HG02884 (cell line): ENCODE results near the gene IMMP2L.

Source experiments
- ATAC-seq: cut with Tn5 transposase; IDR thresholded peaks from one replicate; pipeline ENCODE4 v1.9.1; 2021; ENCODE audit warnings: mild to moderate bottlenecking, moderate library complexity; ENCODE audit not compliant: unreplicated experiment

IMMP2L gene

DNA sequence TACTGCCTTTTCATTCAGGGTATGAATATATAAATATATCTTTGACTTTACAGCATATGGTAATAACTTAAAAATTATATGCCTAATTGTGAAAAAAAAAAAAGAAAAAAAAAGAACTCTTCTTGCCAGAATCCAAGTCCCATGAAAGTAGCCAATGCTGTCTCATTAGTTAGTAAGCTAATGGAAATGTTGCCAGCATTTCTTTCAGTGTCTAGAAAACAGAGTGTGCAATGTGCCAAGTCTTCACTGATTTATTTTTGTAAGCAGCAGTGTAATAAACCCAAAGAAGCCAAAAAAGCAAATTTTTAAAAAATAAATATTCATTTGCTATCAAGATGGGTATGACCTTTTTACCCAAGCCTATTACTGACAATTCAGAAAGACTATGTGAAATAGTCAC, 502.5 kb downstream of the IMMP2L start:
- ATAC-seq, result no peak

DNA sequence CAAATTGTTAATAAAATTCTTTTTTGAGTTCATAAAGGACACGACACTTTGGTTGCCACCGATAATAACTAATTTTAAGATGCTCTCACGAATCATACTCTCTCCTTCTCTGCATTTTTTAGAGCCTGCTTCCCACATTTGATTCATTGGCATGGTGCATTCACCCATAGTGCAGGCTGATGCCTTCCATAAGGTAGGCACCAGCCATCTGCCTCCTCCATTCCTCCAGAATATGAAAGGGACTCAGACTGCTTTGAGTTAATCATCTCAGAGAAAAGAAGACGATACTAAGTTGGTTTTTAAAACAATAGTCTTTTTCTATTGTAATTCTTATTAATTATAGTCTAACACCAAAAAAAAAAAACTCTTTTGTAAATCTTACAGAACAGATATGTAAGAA, 505.2 kb downstream of the IMMP2L start:
- no peak for ATAC-seq

DNA sequence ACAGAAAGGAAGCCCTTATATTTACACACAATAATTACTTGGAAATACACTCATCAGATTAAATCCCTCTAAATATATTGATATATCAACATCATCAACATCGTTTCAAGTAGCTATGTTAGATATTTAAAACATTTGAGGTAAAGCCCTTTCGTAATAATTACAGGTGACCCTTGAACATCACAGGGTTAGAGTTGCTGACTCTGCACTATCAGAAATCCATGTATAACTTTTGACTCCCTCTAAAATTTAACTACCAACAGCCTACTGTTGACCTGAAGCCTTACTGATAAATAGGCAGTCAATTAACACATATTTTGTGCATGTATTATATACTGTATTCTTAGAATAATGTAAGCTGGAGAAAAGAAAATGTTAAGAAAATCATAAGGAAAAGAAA, 505.9 kb downstream of the IMMP2L start:
- ATAC-seq, result no peak

DNA sequence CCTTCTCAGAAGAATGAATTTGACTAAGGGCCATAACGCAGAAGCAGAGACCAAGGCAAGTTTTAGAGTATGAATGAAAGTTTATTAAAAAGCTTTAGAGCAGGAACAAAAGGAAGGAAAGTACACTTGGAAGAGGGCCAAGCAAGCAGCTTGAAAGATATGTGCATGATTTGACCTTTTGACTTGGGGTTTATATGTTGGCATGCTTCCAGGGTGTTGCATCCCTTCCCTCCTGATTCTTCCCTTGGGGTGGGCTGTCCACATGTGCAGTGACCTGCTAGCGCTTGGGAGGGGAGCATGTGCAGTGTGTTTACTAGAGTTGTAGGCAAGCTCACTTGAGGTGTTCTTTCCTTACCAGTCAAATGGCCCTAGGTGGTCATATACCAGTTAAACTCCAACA, 509.3 kb downstream of the IMMP2L start:
- ATAC-seq, result no peak

DNA sequence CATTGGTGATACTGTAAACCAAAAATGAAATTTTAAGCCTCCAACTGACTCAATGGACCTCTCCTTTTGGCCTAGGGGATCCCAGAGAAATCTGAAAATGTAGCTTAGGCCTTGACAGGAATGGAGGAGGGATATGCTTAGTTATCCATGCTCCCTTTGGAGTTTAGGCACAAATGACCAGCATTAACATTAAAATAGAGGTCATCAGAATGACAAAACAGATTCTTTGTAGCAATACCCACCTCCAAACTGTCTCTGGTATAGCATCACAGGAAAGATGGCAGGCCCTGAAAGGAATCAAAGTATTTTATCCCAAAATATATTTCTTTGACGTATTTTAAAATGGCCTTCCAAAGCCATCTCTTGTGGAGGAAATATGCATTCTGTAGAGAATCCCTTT, 510.5 kb downstream of the IMMP2L start:
- ATAC-seq, result no peak

DNA sequence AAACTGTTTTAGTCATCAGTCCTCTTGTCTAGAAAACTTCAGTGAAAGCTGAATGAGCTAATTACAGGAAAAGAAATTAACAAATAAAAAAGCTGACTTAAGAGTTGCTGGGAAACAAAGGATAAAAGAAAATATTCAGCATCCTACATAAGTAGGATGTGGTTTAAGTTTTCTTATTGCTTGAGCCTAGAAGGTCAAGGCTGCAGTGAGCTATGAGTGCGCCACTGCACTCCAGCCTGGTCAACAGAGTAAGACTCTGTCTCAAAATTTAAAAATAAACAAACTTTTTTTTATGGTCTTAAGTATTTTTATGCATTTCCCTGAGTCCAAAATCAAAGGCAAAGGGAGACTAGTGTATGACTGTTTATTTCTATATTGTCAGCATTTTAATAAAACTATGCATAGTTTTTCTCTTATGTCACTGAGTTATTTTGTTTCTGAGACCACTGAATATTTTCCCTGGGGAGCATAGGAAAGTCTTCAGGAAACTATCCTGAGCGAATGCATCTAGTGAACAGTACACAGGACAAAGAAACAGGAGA, 511.3 kb downstream of the IMMP2L start:
- ATAC-seq, result no peak

DNA sequence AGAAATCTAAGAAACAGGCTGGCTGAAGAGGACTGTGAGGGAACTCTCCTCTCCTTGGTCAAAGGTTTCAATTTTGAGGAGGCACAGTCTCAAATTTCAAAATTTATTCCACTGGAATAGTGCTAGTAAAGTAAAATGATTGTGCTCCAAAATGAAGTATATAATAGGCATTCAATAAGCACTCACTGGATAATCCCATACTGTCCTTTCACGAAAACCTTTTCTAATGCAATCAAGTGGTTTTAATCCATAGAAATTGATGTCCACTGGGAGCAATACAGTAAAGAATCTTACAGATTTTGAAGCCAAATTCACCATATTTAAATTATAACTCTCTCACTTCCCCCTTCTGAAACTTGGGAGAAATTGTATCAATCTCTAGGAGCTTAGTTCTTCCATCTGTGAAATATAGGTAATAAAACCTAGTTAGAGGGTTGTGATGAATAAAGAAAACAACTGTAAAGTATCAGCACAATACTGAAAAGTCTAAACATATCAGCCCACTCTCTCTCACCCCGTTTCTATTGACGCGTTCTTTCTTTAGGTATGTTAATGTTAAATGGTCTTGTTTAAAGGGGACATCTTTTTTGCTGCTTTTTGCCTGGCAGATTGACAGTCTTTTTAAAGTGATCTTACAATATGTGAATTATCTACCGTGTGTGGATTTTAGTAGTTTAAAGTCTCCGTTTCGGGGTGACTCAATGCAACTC, 512.2 kb downstream of the IMMP2L start:
- no peak for ATAC-seq

DNA sequence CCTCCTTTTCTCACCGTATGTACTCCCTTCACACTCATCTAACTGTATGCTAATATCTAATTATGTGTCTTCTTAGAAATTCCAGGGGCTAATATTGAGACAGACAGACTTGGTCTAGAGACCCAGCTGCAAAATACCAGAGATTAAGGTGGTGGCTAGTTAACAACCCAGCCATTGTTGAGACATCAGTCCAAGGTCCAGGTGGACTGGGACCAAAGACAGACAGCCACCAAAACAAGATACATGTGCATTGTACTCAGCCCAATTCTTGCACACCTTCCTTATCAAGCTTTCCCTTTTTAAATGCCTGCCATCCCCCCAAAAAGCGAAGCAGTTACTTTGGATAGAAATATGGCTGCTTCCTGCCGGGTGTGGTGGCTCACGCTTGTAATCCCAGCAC, 514.7 kb downstream of the IMMP2L start:
- no peak for ATAC-seq

DNA sequence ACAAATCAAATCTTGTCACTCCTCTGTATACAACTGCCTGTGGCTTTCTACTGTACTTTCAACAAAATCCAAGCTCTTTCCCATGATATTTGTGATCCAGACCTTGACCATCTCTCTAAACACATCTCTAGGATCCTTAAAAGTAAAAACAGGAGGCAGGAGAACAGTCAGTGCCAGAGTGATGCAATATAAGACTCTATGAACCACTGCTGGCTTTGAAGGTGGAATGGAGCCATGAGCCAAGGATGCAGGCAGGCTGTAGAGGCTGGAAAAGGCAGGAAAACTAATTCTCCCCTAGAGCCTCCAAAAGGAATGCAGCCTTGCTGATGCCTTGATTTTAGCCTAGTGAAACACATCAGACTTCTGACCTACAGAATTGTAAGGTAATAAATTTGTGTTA, 516.8 kb downstream of the IMMP2L start:
- ATAC-seq, result no peak

DNA sequence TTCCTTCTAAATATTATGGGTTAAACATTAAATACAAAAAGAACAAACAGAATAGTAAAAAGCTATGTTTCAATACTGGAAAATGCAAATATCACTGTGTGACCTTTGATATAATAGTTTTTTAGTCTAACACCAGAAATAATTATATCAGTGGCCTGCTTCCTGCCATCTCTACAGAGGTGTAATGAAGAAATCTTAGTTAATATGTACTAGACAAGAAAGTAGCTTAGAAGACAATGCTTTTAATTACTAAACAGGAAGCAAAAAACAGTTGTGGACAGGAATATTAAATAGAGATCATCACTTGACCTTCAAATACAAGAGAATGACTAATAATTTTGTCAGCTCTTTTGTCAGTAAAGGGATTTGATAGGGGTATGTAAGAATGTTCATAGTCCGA, 518.7 kb downstream of the IMMP2L start:
- no peak for ATAC-seq

DNA sequence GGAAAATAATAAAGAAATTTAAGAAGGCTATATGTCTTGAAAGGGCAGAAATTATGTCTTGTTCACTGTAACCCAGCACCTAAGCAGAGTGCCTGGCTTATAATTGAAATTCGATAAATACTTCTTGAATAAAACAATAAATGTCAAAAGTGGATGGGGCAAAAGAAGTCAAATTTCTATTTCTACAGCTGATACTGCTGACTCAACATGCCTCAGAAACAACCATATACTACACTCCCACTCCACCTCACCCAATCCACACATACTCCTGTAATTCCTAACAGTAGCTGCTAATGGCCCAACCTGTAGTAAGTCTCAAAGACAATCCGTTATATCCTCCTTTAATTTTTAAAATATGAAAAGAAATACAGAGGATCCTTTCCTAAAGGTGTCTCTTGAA, 519.5 kb downstream of the IMMP2L start:
- no peak for ATAC-seq

DNA sequence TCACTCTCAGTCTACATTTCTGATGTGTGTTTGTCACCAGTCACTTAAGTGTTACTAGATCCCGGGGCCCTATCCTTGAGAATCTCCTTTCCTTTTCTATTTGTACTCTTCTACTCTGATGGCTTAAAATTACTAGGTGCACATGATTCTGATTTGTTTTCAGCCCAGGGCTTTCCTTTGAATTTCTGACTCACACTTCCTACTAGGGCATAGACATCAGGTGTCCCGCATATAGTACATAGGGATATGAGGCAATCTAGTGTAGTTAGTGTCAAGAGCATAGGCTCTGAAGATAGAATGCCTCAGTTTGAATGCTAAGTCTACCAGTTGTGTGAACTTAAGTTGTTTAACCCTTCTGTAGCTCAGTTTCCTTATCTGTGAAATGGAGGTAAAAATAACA, 520.7 kb downstream of the IMMP2L start:
- ATAC-seq, result no peak

DNA sequence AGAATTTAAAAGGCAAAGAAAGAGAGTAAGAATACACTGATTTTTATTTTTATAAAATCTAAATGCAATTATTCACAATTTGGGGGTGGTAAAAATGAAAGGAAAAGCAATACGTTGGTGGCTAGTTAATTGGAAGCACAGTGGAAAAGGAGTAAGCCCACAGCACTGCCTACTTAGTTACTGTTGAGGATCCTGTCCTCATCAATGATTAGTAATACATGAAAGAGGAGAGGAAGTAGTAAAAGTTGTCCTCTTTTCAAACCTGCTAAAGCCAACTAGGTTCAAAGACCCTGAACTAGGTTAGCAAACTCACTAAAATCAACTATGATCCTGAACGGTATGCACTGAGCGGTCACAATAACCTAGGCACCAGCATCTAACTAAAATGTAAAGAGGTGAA, 524.1 kb downstream of the IMMP2L start:
- ATAC-seq, result no peak

DNA sequence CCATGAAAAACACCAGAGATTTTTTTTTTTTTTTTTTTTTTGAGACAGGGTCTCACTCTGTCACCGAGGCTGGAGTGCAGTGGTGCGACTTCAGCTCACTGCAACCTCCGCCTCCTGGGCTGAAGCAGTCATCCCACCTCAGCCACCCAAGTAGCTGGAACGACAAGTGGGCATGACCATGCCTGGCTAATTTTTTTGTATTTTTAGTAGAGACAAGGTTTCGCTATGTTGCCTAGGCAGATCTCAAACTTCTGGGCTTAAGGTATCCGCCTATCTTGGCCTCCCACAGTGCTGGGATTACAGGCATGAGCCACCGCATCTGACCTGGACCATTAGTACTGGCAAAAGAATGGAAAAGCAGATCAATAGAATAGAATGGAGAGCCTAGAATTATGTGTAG, 530.4 kb downstream of the IMMP2L start:
- no peak for ATAC-seq

DNA sequence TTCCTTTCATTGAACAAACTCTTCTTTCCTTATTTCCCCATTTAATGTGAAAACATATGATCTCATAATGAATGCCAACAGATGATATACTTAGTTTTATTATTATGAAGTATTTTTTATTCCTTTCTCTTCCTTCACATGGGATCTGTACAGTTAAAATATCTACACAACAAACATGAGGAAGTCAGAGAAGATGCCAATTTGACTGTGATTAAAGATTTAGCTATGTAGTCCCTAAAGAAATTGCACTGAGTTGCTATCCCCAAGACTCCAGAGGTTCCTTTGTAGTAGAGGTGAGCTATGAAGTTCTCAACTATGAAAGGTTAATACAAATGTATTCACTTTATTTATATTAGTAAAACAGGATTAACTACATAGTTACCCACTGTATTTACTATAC, 532.0 kb downstream of the IMMP2L start:
- no peak for ATAC-seq

DNA sequence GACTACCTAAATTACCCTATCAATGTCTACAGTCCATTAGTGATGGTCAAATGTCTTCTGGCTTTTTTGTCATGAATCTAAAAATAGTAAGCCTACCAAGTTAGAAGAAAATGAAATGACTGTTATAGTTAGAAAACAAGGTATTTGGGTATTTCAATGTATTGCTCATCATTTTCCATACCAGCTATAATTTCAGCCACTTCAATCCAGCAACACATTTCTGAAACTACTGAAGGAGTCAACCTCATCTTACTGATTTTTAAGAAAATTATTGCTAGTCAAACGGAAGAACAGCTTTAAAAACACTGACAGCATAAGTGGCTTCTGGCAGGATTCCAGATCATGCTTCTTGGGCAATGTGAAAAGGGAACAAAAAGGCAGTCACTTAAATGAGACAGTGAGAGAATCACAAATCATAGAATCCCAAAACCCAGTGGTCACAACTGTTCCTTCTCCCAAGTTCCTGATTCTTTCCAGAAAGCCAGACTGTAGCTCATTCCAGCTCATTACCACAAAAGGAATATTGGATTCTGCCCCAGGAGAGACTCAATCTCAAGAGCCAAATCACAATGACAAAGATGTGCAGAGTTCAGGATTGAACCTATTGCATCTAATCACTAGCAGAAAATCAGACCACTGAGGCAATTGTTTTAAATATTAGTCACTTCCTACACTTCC, 532.6 kb downstream of the IMMP2L start:
- ATAC-seq, result peak; percentile 67

DNA sequence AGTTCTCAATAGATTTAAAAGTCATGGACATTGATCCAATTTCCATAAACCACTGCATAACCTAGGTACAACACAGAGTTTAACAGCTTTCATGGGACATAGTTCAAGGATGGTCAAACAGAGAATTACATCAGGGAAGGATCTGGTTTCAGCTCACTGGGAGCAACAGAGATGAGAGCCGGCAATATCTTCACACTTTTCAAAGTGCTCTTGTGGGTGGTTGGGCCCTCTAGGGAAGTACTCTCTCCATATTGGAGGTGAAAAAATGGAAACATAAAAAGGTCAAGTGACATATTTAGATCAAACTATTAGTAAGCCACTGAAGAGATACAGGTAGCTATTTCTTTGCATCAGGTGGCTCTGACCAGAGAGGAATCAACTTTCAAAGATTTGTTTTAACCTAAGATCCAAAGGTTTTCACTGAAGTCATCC, 533.1 kb downstream of the IMMP2L start:
- no peak for ATAC-seq

DNA sequence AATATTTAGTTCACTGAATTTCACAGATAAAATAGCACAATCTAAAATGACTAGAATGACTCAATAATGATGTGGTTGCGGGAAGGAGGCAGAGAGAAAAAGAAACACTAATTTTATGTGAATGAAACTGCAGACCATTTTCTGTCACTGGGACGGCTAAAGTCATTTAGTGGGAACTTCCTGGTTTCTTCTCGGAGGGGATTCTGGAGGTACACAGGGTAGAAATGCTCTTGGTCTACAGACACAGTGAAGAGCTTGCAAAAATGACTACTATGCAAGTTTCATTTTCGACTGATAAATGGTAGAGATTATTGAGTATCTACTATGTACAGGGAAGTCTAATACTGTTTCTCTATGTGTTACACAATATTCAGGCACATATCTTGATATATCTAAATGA, 534.9 kb downstream of the IMMP2L start:
- ATAC-seq, result no peak

DNA sequence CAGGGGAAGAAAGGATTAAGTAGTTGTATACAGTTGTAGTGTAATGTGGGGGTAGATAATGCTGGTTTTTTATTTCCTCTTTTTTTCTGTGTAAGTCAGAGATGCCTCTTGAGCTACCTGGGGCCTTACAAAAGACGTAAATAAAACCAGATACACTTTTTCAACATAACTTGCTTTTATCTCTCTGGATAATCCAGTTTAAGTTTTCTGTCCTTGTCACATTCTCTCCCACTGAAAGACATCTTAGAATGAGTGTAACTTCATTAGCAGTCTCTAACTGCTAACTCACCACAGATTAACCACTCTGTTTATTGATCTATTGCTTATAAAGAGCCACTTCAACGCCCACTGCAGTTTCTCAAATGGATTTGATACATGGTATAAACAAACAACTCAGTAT, 535.5 kb downstream of the IMMP2L start:
- ATAC-seq, result no peak

DNA sequence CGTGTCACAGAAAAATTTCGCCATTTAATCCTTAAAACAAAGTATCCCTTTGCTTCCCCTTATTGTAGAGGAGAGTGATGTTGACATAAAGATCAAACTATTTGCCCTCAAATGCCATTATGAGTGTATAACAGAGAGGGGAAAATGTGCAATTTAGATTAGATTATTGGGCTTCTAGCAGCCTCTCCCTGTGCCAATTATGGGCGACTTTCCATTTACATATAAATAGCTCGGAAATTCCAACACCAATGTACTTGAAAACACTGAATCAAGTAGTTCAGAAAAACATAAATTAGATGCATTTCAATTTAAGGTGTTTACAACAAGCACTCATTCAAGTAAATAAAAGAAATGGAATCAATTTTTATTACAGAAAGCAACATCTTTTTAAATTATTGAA, 535.9 kb downstream of the IMMP2L start:
- ATAC-seq, result no peak

DNA sequence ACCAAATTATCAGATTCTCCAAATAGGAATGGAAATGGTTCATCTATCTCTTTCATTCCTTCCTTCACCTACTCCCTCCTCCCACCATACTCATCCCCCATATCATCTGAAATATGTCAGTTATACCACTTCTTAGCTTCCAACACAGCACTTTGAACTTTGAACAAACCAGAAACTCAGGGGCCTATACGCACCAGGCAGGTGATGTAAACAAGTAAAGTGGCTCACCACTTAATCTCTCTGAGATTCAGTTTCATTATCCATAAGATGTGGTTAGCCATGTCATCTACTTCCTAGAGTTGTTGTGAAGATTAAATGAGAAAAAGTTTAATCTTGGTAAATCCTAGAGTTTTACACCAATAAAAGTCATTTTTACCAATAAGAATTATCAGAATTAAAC, 537.3 kb downstream of the IMMP2L start:
- ATAC-seq, result no peak

DNA sequence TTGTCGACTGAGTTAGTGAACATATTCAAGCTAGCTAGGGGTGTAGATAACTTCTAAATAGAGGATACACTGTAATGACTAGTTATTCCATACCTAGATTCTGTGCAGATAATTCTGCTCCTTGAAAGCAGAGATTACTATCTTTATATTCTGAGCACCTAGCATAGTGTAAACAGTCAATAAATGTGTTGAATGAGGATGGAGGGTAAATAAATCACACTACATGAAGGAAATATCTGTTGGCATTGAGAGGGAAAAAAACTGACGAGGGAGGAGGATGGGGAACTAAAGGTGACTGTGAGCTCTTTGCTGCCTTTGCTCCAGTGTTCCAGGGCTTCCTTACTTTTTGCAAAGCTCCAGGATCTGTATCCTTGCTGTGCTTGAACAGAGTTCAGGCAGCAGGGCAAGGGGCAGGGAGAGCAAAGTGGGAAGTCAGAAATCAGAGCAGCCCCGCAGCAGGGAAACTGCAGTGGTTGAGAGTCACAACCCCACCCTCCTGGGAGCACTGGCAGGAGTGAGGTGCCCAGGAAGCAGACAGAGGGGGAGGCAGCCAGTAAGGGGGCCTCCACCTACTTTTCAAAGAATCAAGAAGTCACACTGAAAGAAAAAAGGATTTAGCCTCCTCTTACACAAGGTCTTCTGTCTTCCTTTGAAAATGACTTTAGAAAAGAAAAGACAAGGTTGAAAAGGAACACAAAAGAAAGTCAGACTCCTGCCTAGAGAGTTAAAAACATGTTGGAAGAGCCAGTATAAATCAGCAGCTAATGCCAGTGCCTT, 543.1 kb downstream of the IMMP2L start:
- no peak for ATAC-seq
